Activated CD8-positive, alpha-beta memory T cell treated with anti-CD3 and anti-CD28 coated beads, Interleukin-2, amount 50 U/mL, for 24 hours (primary cell): ENCODE results near the gene RAB34.

ENCODE experiments used
- DNase-seq: peaks from one replicate; pipeline ENCODE4 v3.0.0-alpha.2; 2020; ENCODE audit errors: extremely low read depth

Gene RAB34

GRCh38 chr17:28675980-28676379, 41.7 kb downstream of the RAB34 start:
- no peak for DNase-seq

- no peak for DNase-seq
Observed at GRCh38 chr17:28675490-28675889, 42.2 kb downstream of the RAB34 start.

- no peak for DNase-seq
Observed at GRCh38 chr17:28669918-28670317, 47.8 kb downstream of the RAB34 start.

- DNase-seq: no peak
Observed at GRCh38 chr17:28667870-28668269, 49.8 kb downstream of the RAB34 start.

- no peak for DNase-seq
Observed at GRCh38 chr17:28665994-28666393, 51.7 kb downstream of the RAB34 start.
